ENCODE data around the gene LRRC46. TPM values are rescaled to one million over a fixed set of nuclear protein-coding genes. Genes with fewer than 3 reads are reported as not detected.

Gene LRRC46
- total and polyA plus RNA-seq, 2 experiments from 2014 or later = 0.95 TPM; not detected in 1

GRCh38 chr17:47830396-47831002 is 971 bp upstream of the LRRC46 start:
- WGBS, 2 experiments (ENCODE audit: low coverage in 1 of 2, low lambda C conversion rate in 2 of 2, missing lambda C conversion rate in 2 of 2) = 71 to 73% methylated on average over 16 to 18 of the region's 18 CpGs
- in situ Hi-C loops (cut with MboI) = no loop called here
- DNase-seq = no peak
- Histone ChIP-seq H3K9me2 (ENCODE audit: insufficient read depth) (no peaks in the 10 kb centered on the region), H3K27me3 (replicated peaks; ENCODE audit: insufficient read depth) (no peaks in the 10 kb centered on the region), H3K4me1 (ENCODE audit: insufficient read depth) (peaks cover 9% of the 10 kb centered on the region; the same call in 1 of the 2 replicates), H3K9ac (peak overlapping the region; percentile 81), H3K9me3 (ENCODE audit: low read depth) (no peaks in the 10 kb centered on the region), H3K36me3 (ENCODE audit: low read depth) (peaks cover 5% of the 10 kb centered on the region; the same call in 1 of the 2 replicates), H4K20me1 (ENCODE audit: insufficient read depth) (no peaks in the 10 kb centered on the region), H3K79me2 (ENCODE audit: insufficient read depth) (peaks cover 27% of the 10 kb centered on the region), H3K27ac (peak overlapping the region; percentile 63), H2AFZ (peak overlapping the region; percentile 81), H3F3A (ENCODE audit: insufficient read depth) (peaks cover 13% of the 10 kb centered on the region; the same call in 1 of the 2 replicates), H3K4me3 (peak overlapping the region; percentile 86), H3K4me2 (ENCODE audit: unreplicated experiment) (peak overlapping the region; percentile 75)
- TF ChIP-seq EZH2phosphoT487 (IDR thresholded peaks at IDR 0.05; ENCODE audit: insufficient read depth, low read depth) (no peak), EZH2 (IDR thresholded peaks at IDR 0.05; ENCODE audit: insufficient read depth, poor library complexity, severe bottlenecking) (no peak)

- peak overlapping the region; percentile 86 for H3K4me3 ChIP-seq
- H3K36me3 ChIP-seq (ENCODE audit: low read depth) = no peaks in the 10 kb centered on the region; the same call in 1 of the 2 replicates
- peaks cover 27% of the 10 kb centered on the region for H3K79me2 ChIP-seq (ENCODE audit: insufficient read depth)
- peaks cover 13% of the 10 kb centered on the region; the same call in 1 of the 2 replicates for H3F3A ChIP-seq (ENCODE audit: insufficient read depth)
- peak overlapping the region; percentile 81 for H2AFZ ChIP-seq
- H3K9me2 ChIP-seq (ENCODE audit: insufficient read depth) = no peaks in the 10 kb centered on the region
- H3K27me3 ChIP-seq (replicated peaks; ENCODE audit: insufficient read depth) = no peaks in the 10 kb centered on the region
- peaks cover 9% of the 10 kb centered on the region; the same call in 1 of the 2 replicates for H3K4me1 ChIP-seq (ENCODE audit: insufficient read depth)
- 12 to 18% methylated on average over 7 of the region's 7 CpGs for WGBS, 2 experiments (ENCODE audit: low coverage in 1 of 2, low lambda C conversion rate in 2 of 2, missing lambda C conversion rate in 2 of 2)
- in situ Hi-C loops (cut with MboI) = no loop called here
- peak overlapping the region; percentile 34 for H3K27ac ChIP-seq
- DNase-seq = peak; percentile 22
- H3K9ac ChIP-seq = peak overlapping the region; percentile 81
- H3K9me3 ChIP-seq (ENCODE audit: low read depth) = no peaks in the 10 kb centered on the region
- peak overlapping the region; percentile 75 for H3K4me2 ChIP-seq (ENCODE audit: unreplicated experiment)
- no peaks in the 10 kb centered on the region for H4K20me1 ChIP-seq (ENCODE audit: insufficient read depth)
- TF ChIP-seq EZH2 (IDR thresholded peaks at IDR 0.05; ENCODE audit: insufficient read depth, poor library complexity, severe bottlenecking) (no peak), EZH2phosphoT487 (IDR thresholded peaks at IDR 0.05; ENCODE audit: insufficient read depth, low read depth) (no peak)
These were observed 461 bp downstream of the LRRC46 start for GRCh38 chr17:47831934-47832327.

GRCh38 chr17:47834756-47835155 is 3.3 kb downstream of the LRRC46 start:
- Histone ChIP-seq H4K20me1 (ENCODE audit: insufficient read depth) (no peaks in the 10 kb centered on the region), H3K4me3 (no peak overlapping the region), H3K79me2 (ENCODE audit: insufficient read depth) (peaks cover 14% of the 10 kb centered on the region), H3K36me3 (ENCODE audit: low read depth) (no peaks in the 10 kb centered on the region), H2AFZ (no peak overlapping the region), H3K27me3 (replicated peaks; ENCODE audit: insufficient read depth) (no peaks in the 10 kb centered on the region), H3F3A (ENCODE audit: insufficient read depth) (peaks cover 13% of the 10 kb centered on the region; the same call in 1 of the 2 replicates), H3K27ac (no peak overlapping the region), H3K4me2 (ENCODE audit: unreplicated experiment) (no peak overlapping the region), H3K4me1 (ENCODE audit: insufficient read depth) (peaks cover 20% of the 10 kb centered on the region), H3K9me3 (ENCODE audit: low read depth) (no peaks in the 10 kb centered on the region), H3K9me2 (ENCODE audit: insufficient read depth) (no peaks in the 10 kb centered on the region), H3K9ac (no peak overlapping the region)
- no peak for DNase-seq
- no peak for TF ChIP-seq EZH2phosphoT487 (IDR thresholded peaks at IDR 0.05; ENCODE audit: insufficient read depth, low read depth)
- in situ Hi-C loops (cut with MboI) = no loop called here
- 58 to 74% methylated on average over 5 of the region's 5 CpGs for WGBS, 2 experiments (ENCODE audit: low coverage in 1 of 2, low lambda C conversion rate in 2 of 2, missing lambda C conversion rate in 2 of 2)

- in situ Hi-C loops (cut with MboI) = no loop called here
- Histone ChIP-seq H3K9me2 (ENCODE audit: insufficient read depth) (no peaks in the 10 kb centered on the region), H3K27ac (no peak overlapping the region), H3K4me3 (no peak overlapping the region), H3K4me2 (ENCODE audit: unreplicated experiment) (no peak overlapping the region), H3K9me3 (ENCODE audit: low read depth) (no peaks in the 10 kb centered on the region), H3K27me3 (replicated peaks; ENCODE audit: insufficient read depth) (no peaks in the 10 kb centered on the region), H3K36me3 (ENCODE audit: low read depth) (no peaks in the 10 kb centered on the region), H4K20me1 (ENCODE audit: insufficient read depth) (no peaks in the 10 kb centered on the region), H3F3A (ENCODE audit: insufficient read depth) (peaks cover 7% of the 10 kb centered on the region; the same call in 1 of the 2 replicates), H3K79me2 (ENCODE audit: insufficient read depth) (peaks cover 10% of the 10 kb centered on the region), H2AFZ (no peak overlapping the region), H3K4me1 (ENCODE audit: insufficient read depth) (peaks cover 18% of the 10 kb centered on the region), H3K9ac (no peak overlapping the region)
- no peak for DNase-seq
- 84 to 90% methylated on average over 5 to 6 of the region's 6 CpGs for WGBS, 2 experiments (ENCODE audit: low coverage in 1 of 2, low lambda C conversion rate in 2 of 2, missing lambda C conversion rate in 2 of 2)
- TF ChIP-seq EZH2phosphoT487 (IDR thresholded peaks at IDR 0.05; ENCODE audit: insufficient read depth, low read depth) (no peak), EZH2 (IDR thresholded peaks at IDR 0.05; ENCODE audit: insufficient read depth, poor library complexity, severe bottlenecking) (no peak)
These were observed 5.1 kb downstream of the LRRC46 start for GRCh38 chr17:47836601-47837000.
